HCT116 (cell line): ENCODE data around the gene KCNE1. TPM values are rescaled to one million over a fixed set of nuclear protein-coding genes. Genes with fewer than 3 reads are reported as not detected.

Source experiments
- ATAC-seq: fragments of 200-7000 bp; cut with Tn5 transposase; 2 replicates; pipeline ENCODE4 v1.9.1; 2020; ENCODE audit warnings: mild to moderate bottlenecking, moderate library complexity
- BruUV-seq: library from RNA; stranded (reverse); fragments of 400-500 nt; replicated peaks from 2 replicates; lab custom pipeline; 2021; lab: Mats Ljungman, UMichigan
- CTCF ChIA-PET: fragments of 300-600 bp; sonication (Branson Sonifier 250); formaldehyde crosslinking; loops from one replicate; lab custom pipeline; 2021; ENCODE audit warnings: antibody characterized with exemption; lab: Charles Lee
- POLR2A ChIA-PET: fragments of 300-600, 350-600 bp; sonication (Branson Sonifier 250); formaldehyde crosslinking; loops from one replicate; lab custom pipeline; 2021; ENCODE audit warnings: antibody characterized with exemption; lab: Charles Lee
- RAD21 ChIA-PET, 2 experiments: fragments of 300-600 bp; sonication (Branson Sonifier 250); formaldehyde crosslinking; loops; one replicate each; lab custom pipeline; 2023; ENCODE audit warnings: low total read pairs in 2 of 2; ENCODE audit not compliant: uncharacterized antibody in 2 of 2, unreplicated experiment in 2 of 2, low non-redundant PET in 1 of 2; lab: Charles Lee
- DNase-seq: peaks from one replicate; pipeline ENCODE4 v3.0.0-alpha.2; 2010; ENCODE audit warnings: low read depth, low spot score
- H2AFZ ChIP-seq: fragments of 200-600 bp; shearing (Covaris generic), sonication (generic); 2 replicates; pipeline ENCODE4 v1.6.1; 2017; ENCODE audit warnings: low read depth, mixed run types, mixed read lengths, antibody characterized with exemption, low read length; ENCODE audit not compliant: poor library complexity, severe bottlenecking
- H3K27ac ChIP-seq: 2 replicates; pipeline ENCODE4 v1.5.1; 2012; ENCODE audit warnings: low read depth, low read length
- H3K27me3 ChIP-seq: fragments of 200-600 bp; sonication (generic); 2 replicates; pipeline ENCODE4 v1.6.1; 2016; ENCODE audit warnings: mixed run types, low read length, mixed read lengths; ENCODE audit not compliant: insufficient read depth
- H3K36me3 ChIP-seq, 2 experiments: fragments of 200-500 bp in 1 of 2; fragments of 200-600 bp in 1 of 2; sonication (Bioruptor generic) in 1 of 2; sonication (generic) in 1 of 2; 2 replicates each; pipeline versions ENCODE4 v1.5.1 to v1.6.1; 2014 to 2016; ENCODE audit warnings: low read length in 2 of 2, inconsistent platforms in 1 of 2, mixed read lengths in 1 of 2, mixed run types in 1 of 2; ENCODE audit not compliant: insufficient read depth in 2 of 2, control insufficient read depth in 1 of 2
- H3K4me1 ChIP-seq, 2 experiments: fragments of 200-600 bp in 1 of 2; sonication (generic) in 1 of 2; 2 replicates each; pipeline versions ENCODE4 v1.5.1 to v1.6.1; 2012 to 2017; ENCODE audit warnings: low read length in 2 of 2, inconsistent platforms in 1 of 2, mild to moderate bottlenecking in 1 of 2, mixed read lengths in 1 of 2, mixed run types in 1 of 2, moderate library complexity in 1 of 2; ENCODE audit not compliant: insufficient read depth in 2 of 2, control insufficient read depth in 1 of 2
- H3K4me2 ChIP-seq: fragments of 200-600 bp; sonication (generic); 2 replicates; pipeline ENCODE4 v1.6.1; 2017; ENCODE audit warnings: mixed run types, low read length, mixed read lengths
- H3K4me3 ChIP-seq, 2 experiments: fragments of 200-600 bp in 1 of 2; sonication (generic) in 1 of 2; replicated peaks in 1 of 2; 2 replicates each; pipeline ENCODE4 v1.5.1; 2011 to 2016; ENCODE audit warnings: low read length in 2 of 2, control low read depth in 1 of 2, low read depth in 1 of 2, mild to moderate bottlenecking in 1 of 2, mixed read lengths in 1 of 2, mixed run types in 1 of 2
- H3K79me2 ChIP-seq: fragments of 200-600 bp; sonication (generic); 2 replicates; pipeline ENCODE4 v1.6.1; 2017; ENCODE audit warnings: mild to moderate bottlenecking, mixed run types, low read length, moderate library complexity, mixed read lengths; ENCODE audit not compliant: insufficient read depth
- H3K9ac ChIP-seq: fragments of 200-600 bp; sonication (generic); 2 replicates; pipeline ENCODE4 v1.6.1; 2016; ENCODE audit warnings: low read length, mixed read lengths
- H3K9me2 ChIP-seq: fragments of 200-600 bp; sonication (generic), shearing (Covaris generic); 2 replicates; pipeline ENCODE4 v1.6.1; 2017; ENCODE audit warnings: mixed run types, mild to moderate bottlenecking, moderate library complexity; ENCODE audit not compliant: insufficient read depth
- H3K9me3 ChIP-seq, 2 experiments: fragments of 200-500 bp in 1 of 2; fragments of 200-600 bp in 1 of 2; sonication (Bioruptor generic) in 1 of 2; sonication (generic) in 1 of 2; 2 replicates each; pipeline ENCODE4 v1.6.1; 2014 to 2017; ENCODE audit warnings: low read length in 2 of 2, mixed read lengths in 2 of 2, inconsistent platforms in 1 of 2, low read depth in 1 of 2, mild to moderate bottlenecking in 1 of 2, mixed run types in 1 of 2, moderate library complexity in 1 of 2; ENCODE audit not compliant: control insufficient read depth in 1 of 2, insufficient read depth in 1 of 2
- H4K20me1 ChIP-seq: fragments of 200-600 bp; sonication (generic), shearing (Covaris generic); 2 replicates; pipeline ENCODE4 v1.6.1; 2017; ENCODE audit warnings: mixed run types, mild to moderate bottlenecking, moderate library complexity; ENCODE audit not compliant: insufficient read depth
- EGR1 ChIP-seq: IDR thresholded peaks from 2 replicates; pipeline ENCODE4 v1.6.1; 2012; ENCODE audit warnings: low read depth
- ELF1 ChIP-seq: IDR thresholded peaks from 2 replicates; pipeline ENCODE4 v1.6.1; 2012; ENCODE audit warnings: low read depth, borderline replicate concordance
- EZH2phosphoT487 ChIP-seq: fragments of 200-600 bp; IDR thresholded peaks from 2 replicates; pipeline ENCODE4 v1.6.1; 2018; ENCODE audit warnings: antibody characterized with exemption, borderline replicate concordance
- FOSL1 ChIP-seq: IDR thresholded peaks from 2 replicates; pipeline ENCODE4 v1.6.1; 2012; ENCODE audit warnings: low read depth
- MAX ChIP-seq: IDR thresholded peaks from 2 replicates; pipeline ENCODE4 v1.6.1; 2012
- POLR2AphosphoS5 ChIP-seq: IDR thresholded peaks from 2 replicates; pipeline ENCODE4 v1.6.1; 2011; ENCODE audit warnings: mild to moderate bottlenecking, low read depth, low read length, moderate library complexity
- SIN3A ChIP-seq: IDR thresholded peaks from 2 replicates; pipeline ENCODE4 v1.6.1; 2012; ENCODE audit warnings: low read depth
- SP1 ChIP-seq: IDR thresholded peaks from 2 replicates; pipeline ENCODE4 v1.6.1; 2012; ENCODE audit warnings: low read depth
- SRF ChIP-seq: IDR thresholded peaks from 2 replicates; pipeline ENCODE4 v1.6.1; 2012; ENCODE audit warnings: low read depth
- YY1 ChIP-seq: IDR thresholded peaks from 2 replicates; pipeline ENCODE4 v1.6.1; 2011; ENCODE audit warnings: low read length, low read depth, moderate library complexity, mild to moderate bottlenecking; ENCODE audit not compliant: insufficient replicate concordance; ENCODE audit errors: extremely low read depth
- ZBTB33 ChIP-seq: IDR thresholded peaks from 2 replicates; pipeline ENCODE4 v1.6.1; 2011; ENCODE audit warnings: mild to moderate bottlenecking, low read length, moderate library complexity; ENCODE audit not compliant: insufficient replicate concordance; ENCODE audit errors: extremely low read depth
- intact Hi-C: fragments of 100-400 bp; cut with micrococcal nuclease; formaldehyde crosslinking; loops from 2 replicates; pipeline ENCODE4 v1.10.0; 2022
- total RNA-seq: library from RNA; stranded (reverse); gene quantifications from one replicate; pipeline ENCODE4 v1.2.1, GENCODE V29; 2021; ENCODE audit not compliant: unreplicated experiment
- TF ChIP-seq, protein P1 (sequence below), 3 experiments: fragments of 200-600 bp in 1 of 3; sonication (generic) in 1 of 3; IDR thresholded peaks in 2 of 3; conservative IDR thresholded peaks in 1 of 3; 2 replicates each; pipeline ENCODE4 v1.5.1; 2012 to 2017; ENCODE audit warnings: low read depth in 2 of 3, low read length in 2 of 3, antibody characterized with exemption in 1 of 3, borderline replicate concordance in 1 of 3, control low read depth in 1 of 3, mild to moderate bottlenecking in 1 of 3, mixed read lengths in 1 of 3, mixed run types in 1 of 3, moderate library complexity in 1 of 3; ENCODE audit not compliant: insufficient read depth in 1 of 3

The KCNE1 gene
- total RNA-seq, 1 experiment from 2014 or later = not detected

DNA sequence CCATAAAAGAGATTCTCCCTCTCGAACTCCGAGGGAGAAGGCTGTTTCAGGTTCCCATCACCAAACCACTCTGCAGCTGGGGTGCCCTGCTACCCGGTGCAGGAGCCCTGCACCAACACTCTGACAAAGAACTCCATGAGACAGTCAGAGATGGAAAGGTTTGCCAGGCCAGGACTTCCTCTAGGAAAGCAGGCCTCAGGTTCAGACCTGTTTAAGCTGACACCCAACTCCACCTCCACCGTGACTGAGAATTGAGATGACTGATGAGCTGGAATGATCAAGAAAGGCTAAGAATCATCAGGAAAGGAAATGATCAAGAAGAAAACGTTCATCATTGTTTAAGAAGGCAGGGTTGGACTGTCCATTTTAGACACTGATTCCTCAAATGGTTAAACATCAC is 46.2 kb upstream of the KCNE1 start:
- POLR2A ChIA-PET = no interaction called here
- H3K9me3 ChIP-seq = peaks cover 0 to 5% of the 10 kb centered on the region in 2 experiments; a peak in 1 of 4 replicates
- no peak overlapping the region for H3K4me3 ChIP-seq
- no peak overlapping the region for H3K9ac ChIP-seq
- intact Hi-C loops = loop anchor here (10.0 kb wide), 1 partner anchor 57 kb away; the partner anchor contains the start of gene RCAN1
- BruUV-seq = no TSS peak
- H3K36me3 ChIP-seq = no peaks in the 10 kb centered on the region
- RAD21 ChIA-PET = no interaction called here
- no peak for DNase-seq
- no peaks in the 10 kb centered on the region for H3K9me2 ChIP-seq
- no peaks in the 10 kb centered on the region for H3K27me3 ChIP-seq
- CTCF ChIA-PET = no interaction called here
- no peak overlapping the region for H3K27ac ChIP-seq
- H2AFZ ChIP-seq = no peak overlapping the region
- TF ChIP-seq EGR1 = no peak
- no peak for TF ChIP-seq ELF1
- TF ChIP-seq MAX = no peak
- TF ChIP-seq, protein P1, sequence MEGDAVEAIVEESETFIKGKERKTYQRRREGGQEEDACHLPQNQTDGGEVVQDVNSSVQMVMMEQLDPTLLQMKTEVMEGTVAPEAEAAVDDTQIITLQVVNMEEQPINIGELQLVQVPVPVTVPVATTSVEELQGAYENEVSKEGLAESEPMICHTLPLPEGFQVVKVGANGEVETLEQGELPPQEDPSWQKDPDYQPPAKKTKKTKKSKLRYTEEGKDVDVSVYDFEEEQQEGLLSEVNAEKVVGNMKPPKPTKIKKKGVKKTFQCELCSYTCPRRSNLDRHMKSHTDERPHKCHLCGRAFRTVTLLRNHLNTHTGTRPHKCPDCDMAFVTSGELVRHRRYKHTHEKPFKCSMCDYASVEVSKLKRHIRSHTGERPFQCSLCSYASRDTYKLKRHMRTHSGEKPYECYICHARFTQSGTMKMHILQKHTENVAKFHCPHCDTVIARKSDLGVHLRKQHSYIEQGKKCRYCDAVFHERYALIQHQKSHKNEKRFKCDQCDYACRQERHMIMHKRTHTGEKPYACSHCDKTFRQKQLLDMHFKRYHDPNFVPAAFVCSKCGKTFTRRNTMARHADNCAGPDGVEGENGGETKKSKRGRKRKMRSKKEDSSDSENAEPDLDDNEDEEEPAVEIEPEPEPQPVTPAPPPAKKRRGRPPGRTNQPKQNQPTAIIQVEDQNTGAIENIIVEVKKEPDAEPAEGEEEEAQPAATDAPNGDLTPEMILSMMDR (IDR thresholded peaks at IDR 0.05 in 2 of 3, conservative IDR thresholded peaks at IDR 0.05 in 1 of 3; ENCODE audit: borderline replicate concordance in 1 of 3, insufficient read depth in 1 of 3, low read depth in 2 of 3, low read length in 2 of 3) = no peak
- no peak for TF ChIP-seq SP1
- no peak overlapping the region for H3K4me2 ChIP-seq
- no peaks in the 10 kb centered on the region for H4K20me1 ChIP-seq
- no peak for ATAC-seq
- no peaks in the 10 kb centered on the region for H3K79me2 ChIP-seq
- H3K4me1 ChIP-seq = peaks cover 0 to 6% of the 10 kb centered on the region in 2 experiments; a peak in 2 of 4 replicates

DNA sequence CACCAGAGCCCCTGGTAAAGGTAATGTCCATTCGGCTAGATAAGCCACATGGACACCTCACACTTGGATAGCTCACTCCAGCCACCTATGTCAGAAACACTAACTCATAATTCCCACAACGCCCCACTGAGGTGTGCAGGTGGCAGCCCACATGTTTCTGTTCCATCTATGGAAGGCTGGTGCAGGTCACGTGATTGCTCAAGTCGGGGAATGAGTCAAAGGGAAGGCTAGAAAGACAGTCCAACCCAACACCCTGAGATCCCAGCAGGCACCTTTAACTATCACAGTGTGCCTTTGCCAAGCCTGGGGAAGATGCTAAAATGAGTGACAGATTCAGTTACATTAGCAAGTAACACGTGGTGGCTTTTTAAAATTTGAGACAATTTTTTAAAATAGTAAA is 45.3 kb upstream of the KCNE1 start:
- RAD21 ChIA-PET = no interaction called here
- H2AFZ ChIP-seq = no peak overlapping the region
- H3K27ac ChIP-seq = no peak overlapping the region
- no peaks in the 10 kb centered on the region for H3K9me2 ChIP-seq
- H3K4me3 ChIP-seq = no peak overlapping the region
- no peaks in the 10 kb centered on the region for H4K20me1 ChIP-seq
- H3K9me3 ChIP-seq = peaks cover 0 to 5% of the 10 kb centered on the region in 2 experiments; a peak in 1 of 4 replicates
- POLR2A ChIA-PET = no interaction called here
- no peak for DNase-seq
- BruUV-seq = no TSS peak
- no peak for ATAC-seq
- no peak overlapping the region for H3K4me2 ChIP-seq
- CTCF ChIA-PET = no interaction called here
- H3K4me1 ChIP-seq = peaks cover 0 to 12% of the 10 kb centered on the region in 2 experiments; a peak in 2 of 4 replicates
- intact Hi-C loops = loop anchor here (10.0 kb wide), 1 partner anchor 58 kb away; the partner anchor contains the start of gene RCAN1
- no peak overlapping the region for H3K9ac ChIP-seq
- H3K36me3 ChIP-seq = no peaks in the 10 kb centered on the region
- no peaks in the 10 kb centered on the region for H3K27me3 ChIP-seq
- H3K79me2 ChIP-seq = no peaks in the 10 kb centered on the region
- TF ChIP-seq SIN3A = no peak
- no peak for TF ChIP-seq ELF1
- TF ChIP-seq, protein P1 (IDR thresholded peaks at IDR 0.05 in 2 of 3, conservative IDR thresholded peaks at IDR 0.05 in 1 of 3; ENCODE audit: borderline replicate concordance in 1 of 3, insufficient read depth in 1 of 3, low read depth in 2 of 3, low read length in 2 of 3) = no peak
- no peak for TF ChIP-seq ZBTB33
- no peak for TF ChIP-seq YY1
- TF ChIP-seq SRF = no peak
- no peak for TF ChIP-seq FOSL1
- no peak for TF ChIP-seq EGR1
- TF ChIP-seq POLR2AphosphoS5 = no peak
- no peak for TF ChIP-seq EZH2phosphoT487
